ENCODE data around the gene FANCE. TPM values are rescaled to one million over a fixed set of nuclear protein-coding genes. Genes with fewer than 3 reads are reported as not detected.

The FANCE gene
- total RNA-seq, 1 donor from 2014 or later = 7.8 TPM

DNA sequence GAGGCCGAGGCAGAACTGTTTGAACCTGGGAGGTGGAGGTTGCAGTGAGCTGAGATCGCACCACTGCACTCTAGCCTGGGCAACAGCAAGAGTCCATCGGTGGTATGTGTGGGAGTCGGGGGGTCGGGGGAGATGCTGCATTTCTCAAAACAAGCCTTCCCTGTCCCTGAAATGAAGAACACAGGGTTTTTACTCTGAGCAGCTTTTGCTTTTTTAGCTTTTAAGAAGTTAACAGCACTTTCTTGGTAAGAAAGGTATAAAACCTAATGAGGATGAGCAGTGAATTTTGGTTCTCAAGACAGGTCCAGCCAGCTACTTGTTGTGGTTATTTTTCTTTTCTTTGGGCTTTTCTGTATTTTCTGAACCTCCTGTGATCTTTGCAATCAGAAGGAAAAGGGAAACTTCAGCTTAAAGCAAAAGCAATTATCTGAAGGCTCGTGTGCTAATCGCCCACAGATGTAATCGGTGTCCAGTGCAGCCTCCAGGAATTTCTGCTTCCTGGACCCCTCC, 19.8 kb downstream of the FANCE start:
- TF ChIP-seq, protein P1, sequence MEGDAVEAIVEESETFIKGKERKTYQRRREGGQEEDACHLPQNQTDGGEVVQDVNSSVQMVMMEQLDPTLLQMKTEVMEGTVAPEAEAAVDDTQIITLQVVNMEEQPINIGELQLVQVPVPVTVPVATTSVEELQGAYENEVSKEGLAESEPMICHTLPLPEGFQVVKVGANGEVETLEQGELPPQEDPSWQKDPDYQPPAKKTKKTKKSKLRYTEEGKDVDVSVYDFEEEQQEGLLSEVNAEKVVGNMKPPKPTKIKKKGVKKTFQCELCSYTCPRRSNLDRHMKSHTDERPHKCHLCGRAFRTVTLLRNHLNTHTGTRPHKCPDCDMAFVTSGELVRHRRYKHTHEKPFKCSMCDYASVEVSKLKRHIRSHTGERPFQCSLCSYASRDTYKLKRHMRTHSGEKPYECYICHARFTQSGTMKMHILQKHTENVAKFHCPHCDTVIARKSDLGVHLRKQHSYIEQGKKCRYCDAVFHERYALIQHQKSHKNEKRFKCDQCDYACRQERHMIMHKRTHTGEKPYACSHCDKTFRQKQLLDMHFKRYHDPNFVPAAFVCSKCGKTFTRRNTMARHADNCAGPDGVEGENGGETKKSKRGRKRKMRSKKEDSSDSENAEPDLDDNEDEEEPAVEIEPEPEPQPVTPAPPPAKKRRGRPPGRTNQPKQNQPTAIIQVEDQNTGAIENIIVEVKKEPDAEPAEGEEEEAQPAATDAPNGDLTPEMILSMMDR (IDR thresholded peaks at IDR 0.05) = no peak
- no peaks in the 10 kb centered on the region for H3K27me3 Mint-ChIP-seq (ENCODE audit: unreplicated experiment)
- H3K4me3 Mint-ChIP-seq (ENCODE audit: unreplicated experiment) = no peak overlapping the region
- no peak for DNase-seq (ENCODE audit: extremely low spot score, unreplicated experiment)
- H3K36me3 Mint-ChIP-seq (ENCODE audit: unreplicated experiment) = peaks cover 22% of the 10 kb centered on the region
- H3K9me3 Mint-ChIP-seq (ENCODE audit: unreplicated experiment) = no peaks in the 10 kb centered on the region
- H3K27ac Mint-ChIP-seq (ENCODE audit: unreplicated experiment) = peak overlapping the region; percentile 63
- H3K4me1 Mint-ChIP-seq (ENCODE audit: unreplicated experiment) = peaks cover 39% of the 10 kb centered on the region

DNA sequence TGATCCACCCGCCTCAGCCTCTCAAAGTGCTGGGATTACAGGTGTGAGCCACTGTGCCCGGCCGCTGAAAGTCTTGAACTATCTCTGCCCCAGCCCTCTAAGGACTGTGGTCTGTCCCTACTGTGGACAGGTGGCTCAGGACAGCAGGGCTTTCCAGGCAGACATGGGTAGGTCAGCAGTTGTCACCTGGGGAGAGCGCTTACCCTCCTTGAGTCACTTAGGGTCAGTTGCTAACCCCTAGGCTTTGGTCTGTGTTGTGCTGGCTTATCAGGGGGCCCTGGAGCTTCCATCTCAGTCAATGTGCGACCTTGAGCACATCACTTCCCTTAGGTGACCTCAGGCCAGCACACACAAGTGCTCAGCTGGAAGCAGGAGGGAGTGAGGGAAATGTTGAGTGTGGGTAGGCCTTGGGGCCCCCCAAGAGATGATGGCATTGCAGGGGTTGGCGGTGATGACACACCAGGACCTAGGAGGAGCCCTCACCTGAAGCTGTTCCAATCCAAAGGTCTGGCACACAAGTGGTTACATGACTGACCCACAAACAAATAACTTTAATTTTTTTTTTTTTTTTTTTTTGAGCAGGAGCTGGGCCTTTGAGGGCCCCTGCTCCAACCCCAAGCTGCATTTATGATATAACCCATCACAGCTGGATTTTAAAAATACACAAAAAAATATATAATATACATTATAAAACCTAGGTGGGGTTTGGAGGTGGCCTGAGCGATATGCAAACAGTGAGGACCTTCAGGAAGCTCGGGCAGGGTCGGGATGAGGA, 21.1 kb downstream of the FANCE start:
- H3K9me3 Mint-ChIP-seq (ENCODE audit: unreplicated experiment) = no peaks in the 10 kb centered on the region
- DNase-seq (ENCODE audit: extremely low spot score, unreplicated experiment) = no peak
- no peaks in the 10 kb centered on the region for H3K27me3 Mint-ChIP-seq (ENCODE audit: unreplicated experiment)
- H3K27ac Mint-ChIP-seq (ENCODE audit: unreplicated experiment) = no peak overlapping the region
- H3K4me3 Mint-ChIP-seq (ENCODE audit: unreplicated experiment) = no peak overlapping the region
- peaks cover 25% of the 10 kb centered on the region for H3K36me3 Mint-ChIP-seq (ENCODE audit: unreplicated experiment)
- peaks cover 32% of the 10 kb centered on the region for H3K4me1 Mint-ChIP-seq (ENCODE audit: unreplicated experiment)
- TF ChIP-seq, protein P1 (IDR thresholded peaks at IDR 0.05) = no peak

DNA sequence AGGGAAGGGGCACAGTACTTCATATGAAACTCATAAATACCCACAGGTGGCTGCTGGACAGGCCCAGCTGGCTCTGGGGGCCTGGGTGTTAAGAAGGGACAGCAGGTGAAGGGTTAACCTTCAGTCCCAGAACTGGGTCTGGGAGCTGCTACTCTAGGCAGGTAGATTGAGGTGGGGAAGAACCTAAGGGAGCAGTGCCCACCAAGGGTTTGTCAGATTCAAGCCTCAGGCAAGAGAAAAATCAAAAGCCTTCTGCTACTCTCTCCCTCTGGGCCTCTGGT, 21.7 kb downstream of the FANCE start:
- Mint-ChIP-seq H3K36me3 (ENCODE audit: unreplicated experiment) (peaks cover 28% of the 10 kb centered on the region), H3K27me3 (ENCODE audit: unreplicated experiment) (no peaks in the 10 kb centered on the region), H3K27ac (ENCODE audit: unreplicated experiment) (peak overlapping the region; percentile 44)

DNA sequence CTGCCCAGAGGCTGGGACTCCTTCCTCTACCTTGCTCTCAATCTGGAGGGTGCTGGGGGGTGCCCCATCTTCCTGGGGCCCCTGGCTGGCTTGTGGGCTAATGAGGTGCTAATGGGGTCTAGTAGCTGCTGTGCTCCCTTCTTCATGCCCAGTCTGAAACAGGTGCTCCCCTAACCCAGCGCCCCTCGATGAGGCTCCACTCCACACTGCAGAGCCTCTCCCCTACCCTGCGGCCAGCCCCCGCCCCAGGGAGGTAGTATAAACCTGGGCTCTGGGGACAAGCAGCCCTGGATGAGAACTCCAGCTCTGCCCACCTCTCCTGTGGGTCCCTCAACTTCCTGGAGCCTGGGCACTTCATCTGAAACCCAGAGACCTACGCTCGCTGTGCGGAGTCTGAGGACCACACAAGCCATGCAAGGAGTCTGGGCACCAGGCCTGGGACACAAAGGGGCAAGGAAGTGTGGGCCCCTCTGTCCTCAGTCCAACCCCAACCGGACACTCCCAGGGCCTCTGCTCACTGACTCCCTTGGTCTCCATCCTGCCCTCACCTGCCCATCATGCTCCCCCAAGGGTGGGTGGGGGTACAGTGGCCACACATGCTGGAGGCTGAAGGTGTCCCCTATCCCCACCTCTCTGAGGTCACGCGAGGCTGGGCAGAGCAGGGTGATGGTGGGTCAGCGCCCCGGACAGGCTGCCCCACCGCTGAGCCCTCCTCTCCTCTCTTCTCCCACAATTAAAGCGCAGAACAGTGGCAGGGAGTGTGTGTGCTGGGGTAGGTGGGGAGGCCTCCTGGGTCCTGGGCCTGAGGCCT, 22.2 kb downstream of the FANCE start:
- Mint-ChIP-seq H3K4me3 (ENCODE audit: unreplicated experiment) (no peak overlapping the region), H3K27ac (ENCODE audit: unreplicated experiment) (peak overlapping the region; percentile 44), H3K27me3 (ENCODE audit: unreplicated experiment) (no peaks in the 10 kb centered on the region), H3K9me3 (ENCODE audit: unreplicated experiment) (no peaks in the 10 kb centered on the region), H3K4me1 (ENCODE audit: unreplicated experiment) (peaks cover 31% of the 10 kb centered on the region), H3K36me3 (ENCODE audit: unreplicated experiment) (peaks cover 25% of the 10 kb centered on the region)
- DNase-seq (ENCODE audit: extremely low spot score, unreplicated experiment) = no peak
- TF ChIP-seq, protein P1 (IDR thresholded peaks at IDR 0.05) = no peak

More for the DNA sequence above, 21.7 kb downstream of the FANCE start:
- Mint-ChIP-seq H3K4me3 (ENCODE audit: unreplicated experiment) (no peak overlapping the region), H3K4me1 (ENCODE audit: unreplicated experiment) (peaks cover 32% of the 10 kb centered on the region), H3K9me3 (ENCODE audit: unreplicated experiment) (no peaks in the 10 kb centered on the region)
- TF ChIP-seq, protein P1 (IDR thresholded peaks at IDR 0.05) = no peak
- no peak for DNase-seq (ENCODE audit: extremely low spot score, unreplicated experiment)
